IMR-90 (cell line): ENCODE data around the gene AFDN. TPM values are rescaled to one million over a fixed set of nuclear protein-coding genes. Genes with fewer than 3 reads are reported as not detected.

ENCODE experiments used
- ATAC-seq: fragments of 200-7000 bp; cut with Tn5 transposase; 2 replicates; pipeline ENCODE4 v1.9.1; 2020; ENCODE audit warnings: low read depth, mild to moderate bottlenecking, moderate library complexity
- BruUV-seq: library from RNA; stranded (reverse); fragments of 400-500 nt; replicated peaks from 2 replicates; lab custom pipeline; 2021; lab: Mats Ljungman, UMichigan
- CTCF ChIA-PET: fragments of 300-600 bp; formaldehyde crosslinking; extraction: SDS; loops from one replicate; lab custom pipeline; 2021; ENCODE audit warnings: antibody characterized with exemption; lab: Yijun Ruan, JAX
- POLR2A ChIA-PET: fragments of 300-600 bp; sonication (Branson Sonifier 250); formaldehyde crosslinking; loops from one replicate; lab custom pipeline; 2022; ENCODE audit warnings: antibody characterized with exemption; ENCODE audit not compliant: unreplicated experiment; lab: Charles Lee
- DNase-seq: peaks from one replicate; pipeline ENCODE4 v3.0.0; 2013
- H2AFZ ChIP-seq: replicated peaks from 2 replicates; pipeline ENCODE3; 2013; ENCODE audit warnings: low read length, mild to moderate bottlenecking; ENCODE audit not compliant: poor library complexity
- H2AK5ac ChIP-seq: 2 replicates; pipeline ENCODE4 v1.6.1; 2013; ENCODE audit warnings: low read depth, low read length, inconsistent platforms
- H2AK9ac ChIP-seq: replicated peaks from 2 replicates; pipeline ENCODE3; 2013; ENCODE audit warnings: mild to moderate bottlenecking, low read depth, low read length, moderate library complexity; ENCODE audit not compliant: poor library complexity
- H2BK120ac ChIP-seq: 2 replicates; pipeline ENCODE4 v1.6.1; 2013; ENCODE audit warnings: low read depth, low read length, inconsistent platforms
- H2BK15ac ChIP-seq: 3 replicates; pipeline ENCODE4 v1.6.1; 2013; ENCODE audit warnings: low read depth, low read length, inconsistent platforms
- H2BK20ac ChIP-seq: 2 replicates; pipeline ENCODE4 v1.6.1; 2013; ENCODE audit warnings: low read depth, mild to moderate bottlenecking, inconsistent platforms, low read length, moderate library complexity
- H2BK5ac ChIP-seq: 2 replicates; pipeline ENCODE4 v1.6.1; 2013; ENCODE audit warnings: mild to moderate bottlenecking, low read depth, low read length, inconsistent platforms; ENCODE audit not compliant: poor library complexity, severe bottlenecking
- H3K14ac ChIP-seq: replicated peaks from 2 replicates; pipeline ENCODE4 v1.6.1; 2013; ENCODE audit warnings: low read depth, low read length, inconsistent platforms
- H3K18ac ChIP-seq: 2 replicates; pipeline ENCODE4 v1.6.1; 2013; ENCODE audit warnings: low read depth, low read length, control low read depth
- H3K23ac ChIP-seq: 2 replicates; pipeline ENCODE4 v1.6.1; 2013; ENCODE audit warnings: low read depth, low read length, inconsistent platforms
- H3K27ac ChIP-seq: 2 replicates; pipeline ENCODE4 v1.5.1; 2013; ENCODE audit warnings: mild to moderate bottlenecking, control low read depth, low read length; ENCODE audit not compliant: insufficient read depth
- H3K27me3 ChIP-seq: 2 replicates; pipeline ENCODE4 v1.6.1; 2013; ENCODE audit warnings: low read length; ENCODE audit not compliant: control insufficient read depth, insufficient read depth
- H3K36me3 ChIP-seq: 2 replicates; pipeline ENCODE4 v1.6.1; 2013; ENCODE audit warnings: low read length, mixed read lengths; ENCODE audit not compliant: control insufficient read depth, insufficient read depth
- H3K4ac ChIP-seq: 2 replicates; pipeline ENCODE4 v1.6.1; 2013; ENCODE audit warnings: low read depth, low read length, inconsistent platforms
- H3K4me1 ChIP-seq: 2 replicates; pipeline ENCODE4 v1.6.1; 2013; ENCODE audit warnings: low read length, mixed read lengths; ENCODE audit not compliant: control insufficient read depth, insufficient read depth
- H3K4me2 ChIP-seq: 2 replicates; pipeline ENCODE4 v1.6.1; 2013; ENCODE audit warnings: low read depth, mild to moderate bottlenecking, control low read depth, low read length, moderate library complexity
- H3K4me3 ChIP-seq: 2 replicates; pipeline ENCODE4 v1.5.1; 2013; ENCODE audit warnings: low read depth, mild to moderate bottlenecking, control low read depth, low read length, moderate library complexity; ENCODE audit not compliant: insufficient read depth
- H3K56ac ChIP-seq: 2 replicates; pipeline ENCODE4 v1.6.1; 2013; ENCODE audit warnings: low read length, inconsistent platforms; ENCODE audit not compliant: insufficient read depth; ENCODE audit errors: extremely low read depth
- H3K79me1 ChIP-seq, 2 experiments: 2 replicates each; pipeline ENCODE4 v1.6.1; 2013; ENCODE audit warnings: low read length in 2 of 2, inconsistent platforms in 1 of 2, low read depth in 1 of 2
- H3K9ac ChIP-seq: 2 replicates; pipeline ENCODE4 v1.6.1; 2013; ENCODE audit warnings: low read depth, low read length, control low read depth
- H3K9me1 ChIP-seq: 2 replicates; pipeline ENCODE4 v1.6.1; 2013; ENCODE audit warnings: low read length, inconsistent platforms; ENCODE audit not compliant: insufficient read depth
- H3K9me3 ChIP-seq: 2 replicates; pipeline ENCODE4 v1.6.1; 2013; ENCODE audit warnings: low read length; ENCODE audit not compliant: control insufficient read depth, insufficient read depth
- H4K20me1 ChIP-seq: 2 replicates; pipeline ENCODE4 v1.6.1; 2013; ENCODE audit warnings: low read length, inconsistent platforms; ENCODE audit not compliant: insufficient read depth
- H4K5ac ChIP-seq: 2 replicates; pipeline ENCODE4 v1.6.1; 2013; ENCODE audit warnings: mild to moderate bottlenecking, low read depth, low read length, control low read depth
- H4K8ac ChIP-seq, 2 experiments: 2 replicates each; pipeline ENCODE4 v1.6.1; 2013; ENCODE audit warnings: low read depth in 2 of 2, low read length in 2 of 2, control low read depth in 1 of 2, inconsistent platforms in 1 of 2
- H4K91ac ChIP-seq: 2 replicates; pipeline ENCODE4 v1.6.1; 2013; ENCODE audit warnings: low read depth, low read length, inconsistent platforms; ENCODE audit not compliant: insufficient read depth
- BHLHE40 ChIP-seq: fragments of 150-350 bp; IDR thresholded peaks from 2 replicates; pipeline ENCODE4 v1.6.1; 2016; ENCODE audit warnings: mild to moderate bottlenecking, low read depth, low read length
- CHD1 ChIP-seq: IDR thresholded peaks from 2 replicates; pipeline ENCODE4 v1.6.1; 2012; ENCODE audit warnings: low read depth, low read length, improper control_type of control experiment
- CTCF ChIP-seq: conservative IDR thresholded peaks from 2 replicates; pipeline ENCODE4 v1.5.1; 2012; ENCODE audit warnings: mild to moderate bottlenecking, low read depth, low read length, improper control_type of control experiment
- FOS ChIP-seq: fragments of 150-350 bp; IDR thresholded peaks from 2 replicates; pipeline ENCODE4 v1.6.1; 2016; ENCODE audit warnings: low read depth, low read length
- MAFK ChIP-seq: IDR thresholded peaks from 2 replicates; pipeline ENCODE4 v1.6.1; 2012; ENCODE audit warnings: low read depth, low read length, improper control_type of control experiment
- MAZ ChIP-seq: IDR thresholded peaks from 2 replicates; pipeline ENCODE4 v1.6.1; 2012; ENCODE audit warnings: low read depth, mild to moderate bottlenecking, low read length, improper control_type of control experiment, moderate library complexity, borderline replicate concordance
- NFE2L2 ChIP-seq: fragments of 150-350 bp; IDR thresholded peaks from 2 replicates; pipeline ENCODE4 v1.6.1; 2016; ENCODE audit warnings: low read depth, mild to moderate bottlenecking, low read length
- POLR2A ChIP-seq: IDR thresholded peaks from 2 replicates; pipeline ENCODE4 v1.6.1; 2012; ENCODE audit warnings: mild to moderate bottlenecking, low read depth, low read length
- RAD21 ChIP-seq: IDR thresholded peaks from 2 replicates; pipeline ENCODE4 v1.6.1; 2012; ENCODE audit warnings: low read length, improper control_type of control experiment
- RCOR1 ChIP-seq: IDR thresholded peaks from 2 replicates; pipeline ENCODE4 v1.6.1; 2012; ENCODE audit warnings: mild to moderate bottlenecking, low read length, improper control_type of control experiment; ENCODE audit not compliant: insufficient replicate concordance
- SMC3 ChIP-seq: fragments of 150-350 bp; IDR thresholded peaks from 2 replicates; pipeline ENCODE4 v1.6.1; 2016; ENCODE audit warnings: low read depth, mild to moderate bottlenecking, antibody characterized with exemption, low read length, moderate library complexity
- WGBS, 2 experiments: methylation state at CpG; one replicate each; pipeline versions ENCODE4 v1.1.5 to v1.1.7; 2013; ENCODE audit warnings: missing lambda C conversion rate in 2 of 2; ENCODE audit not compliant: insufficient read length in 1 of 2; ENCODE audit errors: extremely low coverage in 2 of 2; 5-methylcytosine and 5-hydroxymethylcytosine counted together
- dilution Hi-C: fragments of 300-500 bp; cut with HindIII; formaldehyde crosslinking; loops from one replicate; pipeline ENCODE4 v1.14.3; 2018; ENCODE audit warnings: low sequenced_read_pairs; ENCODE audit not compliant: unreplicated experiment
- in situ Hi-C: fragments of 300-500 bp; cut with MboI; formaldehyde crosslinking; loops from 3 replicates; pipeline ENCODE4 v1.14.3; 2019; ENCODE audit warnings: low sequenced_read_pairs, inconsistent platforms, mixed read lengths
- intact Hi-C: fragments of 100-400 bp; cut with micrococcal nuclease; formaldehyde crosslinking; loops from 2 replicates; pipeline ENCODE4 v1.10.0; 2022
- polyA plus RNA-seq, 3 experiments: library from polyadenylated mRNA; depleted of rRNA; stranded (reverse); fragments of >200 nt; gene quantifications; 2 replicates each; pipeline ENCODE4 v1.2.3, GENCODE V29; 2012; ENCODE audit warnings: low replicate concordance in 1 of 3
- total RNA-seq: library from RNA; depleted of rRNA; stranded (reverse); fragments of >200 nt; gene quantifications from 2 replicates; pipeline ENCODE4 v1.2.3, GENCODE V29; 2012

The AFDN gene
- total and polyA plus RNA-seq, 2 of the 4 experiments (the other 2 are of a cell fraction) = 11.6 to 20.8 TPM

GRCh38 chr6:167848783-167849182 lies 22.1 kb downstream of the AFDN start:
- Histone ChIP-seq H2AK5ac (no peak overlapping the region), H2BK5ac (no peak overlapping the region), H2BK20ac (no peak overlapping the region), H3K18ac (no peak overlapping the region), H3K23ac (no peak overlapping the region), H3K27ac (no peak overlapping the region), H3K27me3 (no peaks in the 10 kb centered on the region), H3K4ac (no peak overlapping the region), H3K36me3 (no peaks in the 10 kb centered on the region), H3K4me3 (no peak overlapping the region), H4K91ac (no peak overlapping the region), H4K8ac (no peak overlapping the region), H3K9me1 (0 out of 2 replicates have a peak, but pooled peaks cover 2% of the 10 kb centered on the region), H3K4me2 (no peak overlapping the region), H4K5ac (no peak overlapping the region), H3K79me1 (peaks cover 12 to 18% of the 10 kb centered on the region in 2 experiments; a peak in 3 of 4 replicates), H2AK9ac (no peak overlapping the region), H3K9me3 (no peaks in the 10 kb centered on the region), H2BK15ac (no peak overlapping the region), H2BK120ac (no peak overlapping the region), H3K56ac (no peak overlapping the region), H3K14ac (no peak overlapping the region), H3K4me1 (peaks cover 4% of the 10 kb centered on the region), H3K9ac (no peak overlapping the region), H4K20me1 (no peaks in the 10 kb centered on the region; the same call in 1 of the 2 replicates), H2AFZ (no peak overlapping the region)
- in situ Hi-C loops (no loop called here), dilution Hi-C loops (no loop called here), intact Hi-C loops (loop anchor here (2.0 kb wide), 1 partner anchor 16 kb away; no protein-coding TSS in a partner anchor)
- ATAC-seq (no peak), DNase-seq (no peak)
- no CpG with 5 or more reads among the region's 4 CpGs for WGBS, 2 experiments
- TF ChIP-seq RAD21 = no peak
- no peak for TF ChIP-seq NFE2L2
- no peak for TF ChIP-seq FOS
- no peak for TF ChIP-seq MAZ
- TF ChIP-seq SMC3 = no peak
- no peak for TF ChIP-seq RCOR1
- TF ChIP-seq CHD1 = no peak
- no peak for TF ChIP-seq MAFK
- TF ChIP-seq BHLHE40 = no peak
- TF ChIP-seq CTCF = no peak
- no peak for TF ChIP-seq POLR2A
- BruUV-seq = no TSS peak
- CTCF ChIA-PET = no interaction called here
- POLR2A ChIA-PET = no interaction called here
